GM18511 (cell line): ENCODE data around the gene SPATA13.
"Not testable (repeated sequence)": the region's sequence is repeated elsewhere in the genome, so short reads cannot be mapped to it uniquely, and the experiment has no call there.

Experiments used
- ATAC-seq: cut with Tn5 transposase; IDR thresholded peaks from one replicate; pipeline ENCODE4 v1.9.1; 2021; ENCODE audit warnings: mild to moderate bottlenecking, moderate library complexity; ENCODE audit not compliant: unreplicated experiment

SPATA13 gene

GRCh38 chr13:24306632-24307031 is 146.1 kb downstream of the SPATA13 start:
- no peak for ATAC-seq

GRCh38 chr13:24307211-24308067 is 146.9 kb downstream of the SPATA13 start:
- no peak for ATAC-seq

- ATAC-seq: no peak
These were observed 147.5 kb downstream of the SPATA13 start for GRCh38 chr13:24308068-24308445.

GRCh38 chr13:24308488-24309020 is 148.0 kb downstream of the SPATA13 start:
- ATAC-seq: no peak

GRCh38 chr13:24309300-24309699 is 148.8 kb downstream of the SPATA13 start, which contains the start of gene C1QTNF9:
Gene C1QTNF9, plus strand, starts transcription at chr13:24309580. Its CDS starts 6,424 bp downstream, at chr13:24316004.
- not testable (repeated sequence) for ATAC-seq

GRCh38 chr13:24313439-24313838 is 152.9 kb downstream of the SPATA13 start:
- ATAC-seq: no peak

GRCh38 chr13:24317835-24318234 is 157.3 kb downstream of the SPATA13 start:
- ATAC-seq: not testable (repeated sequence)

GRCh38 chr13:24318878-24319277 is 158.4 kb downstream of the SPATA13 start:
- ATAC-seq: not testable (repeated sequence)

- not testable (repeated sequence) for ATAC-seq
These were observed 159.1 kb downstream of the SPATA13 start for GRCh38 chr13:24319641-24320040.

- ATAC-seq: not testable (repeated sequence)
These were observed 160.9 kb downstream of the SPATA13 start for GRCh38 chr13:24321416-24321815.

GRCh38 chr13:24322470-24322869 is 161.9 kb downstream of the SPATA13 start:
- not testable (repeated sequence) for ATAC-seq

- ATAC-seq: no peak
These were observed 162.7 kb downstream of the SPATA13 start for GRCh38 chr13:24323036-24323738.

- ATAC-seq: no peak
These were observed 163.2 kb downstream of the SPATA13 start for GRCh38 chr13:24323739-24324075.

GRCh38 chr13:24327598-24327997 is 167.1 kb downstream of the SPATA13 start:
- not testable (repeated sequence) for ATAC-seq

GRCh38 chr13:24328145-24328544 is 167.6 kb downstream of the SPATA13 start:
- ATAC-seq: no peak

- no peak for ATAC-seq
These were observed 178.2 kb downstream of the SPATA13 start for GRCh38 chr13:24338721-24339120.

- no peak for ATAC-seq
These were observed 179.6 kb downstream of the SPATA13 start for GRCh38 chr13:24339937-24340607.

- ATAC-seq: no peak
These were observed 180.1 kb downstream of the SPATA13 start for GRCh38 chr13:24340608-24340955.

- ATAC-seq: no peak
These were observed 180.9 kb downstream of the SPATA13 start for GRCh38 chr13:24341439-24341838.

GRCh38 chr13:24348385-24348784 is 187.9 kb downstream of the SPATA13 start:
- ATAC-seq: no peak

GRCh38 chr13:24348797-24349515 is 188.4 kb downstream of the SPATA13 start:
- no peak for ATAC-seq
